DND-41 (cell line): Measurements from ENCODE around the gene ZBP1.

Source experiments
- CTCF ChIP-seq: IDR thresholded peaks from 2 replicates; pipeline ENCODE4 v1.5.1; 2012; ENCODE audit warnings: borderline replicate concordance, low read length, moderate library complexity, mild to moderate bottlenecking; ENCODE audit not compliant: poor library complexity, severe bottlenecking; ENCODE audit errors: extremely low read depth
- EZH2 ChIP-seq: IDR thresholded peaks from 3 replicates; pipeline ENCODE4 v1.6.1; 2012; ENCODE audit warnings: borderline replicate concordance, low read depth, mild to moderate bottlenecking, moderate library complexity, low read length, inconsistent platforms; ENCODE audit not compliant: severe bottlenecking

- TF ChIP-seq CTCF (no peak), EZH2 (no peak)
Measured at GRCh38 chr20:57573242-57573641, 47.0 kb downstream of the ZBP1 start.
